Activated CD8-positive, alpha-beta memory T cell treated with anti-CD3 and anti-CD28 coated beads for 36 hours (primary cell): ENCODE results near the gene NCCRP1. TPM values are rescaled to one million over a fixed set of nuclear protein-coding genes. Genes with fewer than 3 reads are reported as not detected.

Source experiments
- CTCF ChIA-PET: fragments of 350-600 bp; sonication (Branson Sonifier 250); formaldehyde crosslinking; loops from one replicate; lab custom pipeline; 2021; ENCODE audit warnings: antibody characterized with exemption; lab: Charles Lee
- POLR2A ChIA-PET: fragments of 350-600 bp; sonication (Branson Sonifier 250); formaldehyde crosslinking; loops from one replicate; lab custom pipeline; 2021; ENCODE audit warnings: antibody characterized with exemption; lab: Charles Lee
- total RNA-seq, 2 experiments: library from RNA; stranded (reverse); gene quantifications; one replicate each; pipeline ENCODE4 v1.2.3, GENCODE V29; 2021

Gene NCCRP1
- total RNA-seq, 2 experiments from 2014 or later = not detected

GRCh38 chr19:39162441-39163043, 34.2 kb upstream of the NCCRP1 start:
- CTCF ChIA-PET = no interaction called here
- POLR2A ChIA-PET = no interaction called here

- POLR2A ChIA-PET = no interaction called here
- CTCF ChIA-PET = interaction anchor here (0.7 kb wide), 1 partner anchor 283 kb away, joined by 4 read pairs; no protein-coding TSS in a partner anchor
These were observed 33.1 kb upstream of the NCCRP1 start for GRCh38 chr19:39163621-39164020.

- CTCF ChIA-PET = interaction anchor here (0.7 kb wide), 1 partner anchor 282 kb away, joined by 4 read pairs; no protein-coding TSS in a partner anchor
These were observed 32.5 kb upstream of the NCCRP1 start for GRCh38 chr19:39164289-39164688.

GRCh38 chr19:39165857-39166256, 30.9 kb upstream of the NCCRP1 start:
- ChIA-PET POLR2A (no interaction called here), CTCF (no interaction called here)

More at GRCh38 chr19:39164289-39164688, 32.5 kb upstream of the NCCRP1 start:
- POLR2A ChIA-PET = no interaction called here

GRCh38 chr19:39166571-39167391, 30.0 kb upstream of the NCCRP1 start:
- CTCF ChIA-PET = interaction anchor here (0.6 kb wide), 1 partner anchor 359 kb away, joined by 3 read pairs; no protein-coding TSS in a partner anchor
- POLR2A ChIA-PET = no interaction called here

GRCh38 chr19:39167461-39168257, 29.1 kb upstream of the NCCRP1 start:
- CTCF ChIA-PET = no interaction called here
- POLR2A ChIA-PET = no interaction called here

- ChIA-PET CTCF (no interaction called here), POLR2A (no interaction called here)
These were observed 28.3 kb upstream of the NCCRP1 start for GRCh38 chr19:39168258-39169142.

- ChIA-PET CTCF (no interaction called here), POLR2A (no interaction called here)
These were observed 27.5 kb upstream of the NCCRP1 start for GRCh38 chr19:39169143-39169810.

- ChIA-PET POLR2A (no interaction called here), CTCF (no interaction called here)
These were observed 26.2 kb upstream of the NCCRP1 start for GRCh38 chr19:39170386-39171231.

GRCh38 chr19:39171479-39172465, 25.0 kb upstream of the NCCRP1 start:
- CTCF ChIA-PET = interaction anchor here (0.6 to 0.7 kb wide), 2 partner anchors 16 to 1971 kb away, joined by 3 to 4 read pairs; no protein-coding TSS in a partner anchor

GRCh38 chr19:39172700-39173501, 23.9 kb upstream of the NCCRP1 start:
- ChIA-PET POLR2A (no interaction called here), CTCF (no interaction called here)

More at GRCh38 chr19:39171479-39172465, 25.0 kb upstream of the NCCRP1 start:
- POLR2A ChIA-PET = no interaction called here

- ChIA-PET POLR2A (no interaction called here), CTCF (no interaction called here)
These were observed 23.2 kb upstream of the NCCRP1 start for GRCh38 chr19:39173502-39173991.

GRCh38 chr19:39174142-39174541, 22.6 kb upstream of the NCCRP1 start:
- ChIA-PET POLR2A (no interaction called here), CTCF (interaction anchor here (0.6 kb wide), 1 partner anchor 37 kb away, joined by 3 read pairs; no protein-coding TSS in a partner anchor)

- CTCF ChIA-PET = interaction anchor here (0.6 kb wide), 2 partner anchors 24 to 38 kb away, joined by 3 to 4 read pairs; no protein-coding TSS in a partner anchor
- POLR2A ChIA-PET = no interaction called here
These were observed 21.9 kb upstream of the NCCRP1 start for GRCh38 chr19:39174558-39175544.
